Measurements from ENCODE around the gene ACOXL. TPM values are rescaled to one million over a fixed set of nuclear protein-coding genes. Genes with fewer than 3 reads are reported as not detected.
A peak's percentile ranks its signal among the peaks of the same experiment; 100 is the strongest.

ACOXL gene
- total and polyA plus RNA-seq, 2 experiments from 2014 or later, result not detected

- Histone ChIP-seq H3K27me3 (replicated peaks; ENCODE audit: insufficient read depth) (peaks cover 29% of the 10 kb centered on the region), H3F3A (ENCODE audit: insufficient read depth) (no peaks in the 10 kb centered on the region), H3K4me1 (ENCODE audit: insufficient read depth) (no peaks in the 10 kb centered on the region), H3K36me3 (ENCODE audit: low read depth) (no peaks in the 10 kb centered on the region), H2AFZ (no peak overlapping the region), H3K4me3 (no peak overlapping the region), H3K27ac (no peak overlapping the region), H3K4me2 (ENCODE audit: unreplicated experiment) (no peak overlapping the region), H4K20me1 (ENCODE audit: insufficient read depth) (no peaks in the 10 kb centered on the region), H3K9me2 (ENCODE audit: insufficient read depth) (no peaks in the 10 kb centered on the region), H3K79me2 (ENCODE audit: insufficient read depth) (no peaks in the 10 kb centered on the region), H3K9me3 (ENCODE audit: low read depth) (no peaks in the 10 kb centered on the region), H3K9ac (no peak overlapping the region)
- DNase-seq, result no peak
- TF ChIP-seq EZH2phosphoT487 (IDR thresholded peaks at IDR 0.05; ENCODE audit: insufficient read depth, low read depth) (no peak), EZH2 (IDR thresholded peaks at IDR 0.05; ENCODE audit: insufficient read depth, poor library complexity, severe bottlenecking) (no peak)
- WGBS, 2 experiments (ENCODE audit: low coverage in 1 of 2, low lambda C conversion rate in 2 of 2, missing lambda C conversion rate in 2 of 2), result 54 to 55% methylated on average over 2 of the region's 2 CpGs
- in situ Hi-C loops (cut with MboI), result no loop called here
Observed at GRCh38 chr2:110752871-110753270, 20.5 kb downstream of the ACOXL start.

- no peaks in the 10 kb centered on the region for H3K9me3 ChIP-seq (ENCODE audit: low read depth)
- peak; percentile 34 for DNase-seq
- no peaks in the 10 kb centered on the region for H3K4me1 ChIP-seq (ENCODE audit: insufficient read depth)
Observed at GRCh38 chr2:110755491-110756078, 23.2 kb downstream of the ACOXL start.

GRCh38 chr2:110759411-110759810 lies 27.0 kb downstream of the ACOXL start:
- Histone ChIP-seq H3K4me3 (no peak overlapping the region), H3K27me3 (replicated peaks; ENCODE audit: insufficient read depth) (peaks cover 25% of the 10 kb centered on the region), H3K79me2 (ENCODE audit: insufficient read depth) (no peaks in the 10 kb centered on the region), H3F3A (ENCODE audit: insufficient read depth) (no peaks in the 10 kb centered on the region), H3K4me1 (ENCODE audit: insufficient read depth) (no peaks in the 10 kb centered on the region), H4K20me1 (ENCODE audit: insufficient read depth) (no peaks in the 10 kb centered on the region), H3K9ac (no peak overlapping the region), H3K27ac (no peak overlapping the region), H3K9me2 (ENCODE audit: insufficient read depth) (no peaks in the 10 kb centered on the region), H3K4me2 (ENCODE audit: unreplicated experiment) (no peak overlapping the region), H3K9me3 (ENCODE audit: low read depth) (no peaks in the 10 kb centered on the region), H3K36me3 (ENCODE audit: low read depth) (no peaks in the 10 kb centered on the region), H2AFZ (no peak overlapping the region)
- 37 to 40% methylated on average over 2 of the region's 2 CpGs for WGBS, 2 experiments (ENCODE audit: low coverage in 1 of 2, low lambda C conversion rate in 2 of 2, missing lambda C conversion rate in 2 of 2)
- TF ChIP-seq EZH2 (IDR thresholded peaks at IDR 0.05; ENCODE audit: insufficient read depth, poor library complexity, severe bottlenecking) (no peak), EZH2phosphoT487 (IDR thresholded peaks at IDR 0.05; ENCODE audit: insufficient read depth, low read depth) (no peak)
- no peak for DNase-seq
- in situ Hi-C loops (cut with MboI), result no loop called here

More at GRCh38 chr2:110755491-110756078, 23.2 kb downstream of the ACOXL start:
- Histone ChIP-seq H3K9ac (no peak overlapping the region), H3K4me2 (ENCODE audit: unreplicated experiment) (no peak overlapping the region), H3K9me2 (ENCODE audit: insufficient read depth) (no peaks in the 10 kb centered on the region), H3K36me3 (ENCODE audit: low read depth) (no peaks in the 10 kb centered on the region), H3K4me3 (no peak overlapping the region), H3K79me2 (ENCODE audit: insufficient read depth) (no peaks in the 10 kb centered on the region), H3F3A (ENCODE audit: insufficient read depth) (no peaks in the 10 kb centered on the region), H4K20me1 (ENCODE audit: insufficient read depth) (no peaks in the 10 kb centered on the region), H3K27me3 (replicated peaks; ENCODE audit: insufficient read depth) (peaks cover 13% of the 10 kb centered on the region; the same call in 1 of the 2 replicates), H3K27ac (no peak overlapping the region), H2AFZ (no peak overlapping the region)
- TF ChIP-seq EZH2phosphoT487 (IDR thresholded peaks at IDR 0.05; ENCODE audit: insufficient read depth, low read depth) (no peak), EZH2 (IDR thresholded peaks at IDR 0.05; ENCODE audit: insufficient read depth, poor library complexity, severe bottlenecking) (no peak)
- in situ Hi-C loops (cut with MboI), result no loop called here
- WGBS, 2 experiments (ENCODE audit: low coverage in 1 of 2, low lambda C conversion rate in 2 of 2, missing lambda C conversion rate in 2 of 2), result 20 to 22% methylated on average over 4 of the region's 4 CpGs

DNA sequence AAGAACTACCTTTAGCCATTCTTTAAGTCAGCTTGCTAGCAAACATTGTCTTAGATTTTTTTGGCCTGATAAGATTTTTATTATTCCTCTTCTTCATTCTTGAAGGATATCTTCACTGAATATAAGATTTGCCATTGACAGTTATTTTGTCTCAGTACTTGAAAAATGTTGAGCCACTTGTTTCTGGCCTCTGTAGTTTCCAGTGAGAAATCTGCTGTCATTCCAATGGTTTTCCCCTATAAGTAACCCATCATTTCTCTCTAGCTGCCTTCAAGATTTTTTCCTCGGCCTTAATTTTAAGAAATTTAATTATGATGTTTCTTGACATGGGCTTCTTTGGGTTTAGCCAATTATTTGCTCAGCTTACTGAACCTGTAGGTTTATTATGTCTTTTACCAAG lies 32.6 kb downstream of the ACOXL start:
- TF ChIP-seq EZH2phosphoT487 (IDR thresholded peaks at IDR 0.05; ENCODE audit: insufficient read depth, low read depth), result no peak
- TF ChIP-seq EZH2 (IDR thresholded peaks at IDR 0.05; ENCODE audit: insufficient read depth, poor library complexity, severe bottlenecking), result no peak
- DNase-seq, result no peak
- H3K9me2 ChIP-seq (ENCODE audit: insufficient read depth), result 0 out of 2 replicates have a peak, but pooled peaks cover 2% of the 10 kb centered on the region
- H3K9me3 ChIP-seq (ENCODE audit: low read depth), result no peaks in the 10 kb centered on the region
- H2AFZ ChIP-seq, result no peak overlapping the region
- H3K9ac ChIP-seq, result no peak overlapping the region
- H3K79me2 ChIP-seq (ENCODE audit: insufficient read depth), result no peaks in the 10 kb centered on the region
- in situ Hi-C loops (cut with MboI), result no loop called here
- no peaks in the 10 kb centered on the region for H3K4me1 ChIP-seq (ENCODE audit: insufficient read depth)
- H4K20me1 ChIP-seq (ENCODE audit: insufficient read depth), result no peaks in the 10 kb centered on the region
- no peaks in the 10 kb centered on the region for H3K36me3 ChIP-seq (ENCODE audit: low read depth)
- peaks cover 52% of the 10 kb centered on the region for H3K27me3 ChIP-seq (replicated peaks; ENCODE audit: insufficient read depth)
- no peaks in the 10 kb centered on the region for H3F3A ChIP-seq (ENCODE audit: insufficient read depth)
- no peak overlapping the region for H3K4me2 ChIP-seq (ENCODE audit: unreplicated experiment)
- no peak overlapping the region for H3K4me3 ChIP-seq
- WGBS, 2 experiments (ENCODE audit: low coverage in 1 of 2, low lambda C conversion rate in 2 of 2, missing lambda C conversion rate in 2 of 2), result 45 to 48% methylated on average over 1 of the region's 1 CpG
- H3K27ac ChIP-seq, result no peak overlapping the region
